ENCODE data around the gene MRPL2.

Gene MRPL2

GRCh38 chr6:43006251-43006650, 53.0 kb downstream of the MRPL2 start:
- no peak overlapping the region for H3K4me3 ChIP-seq (replicated peaks in 1 of 2; ENCODE audit: low read depth in 2 of 2, low read length in 2 of 2)
- no peak for DNase-seq (ENCODE audit: low read depth in 2 of 2)
- TF ChIP-seq CTCF (IDR thresholded peaks at IDR 0.05; ENCODE audit: low read depth, low read length), result no peak

DNA sequence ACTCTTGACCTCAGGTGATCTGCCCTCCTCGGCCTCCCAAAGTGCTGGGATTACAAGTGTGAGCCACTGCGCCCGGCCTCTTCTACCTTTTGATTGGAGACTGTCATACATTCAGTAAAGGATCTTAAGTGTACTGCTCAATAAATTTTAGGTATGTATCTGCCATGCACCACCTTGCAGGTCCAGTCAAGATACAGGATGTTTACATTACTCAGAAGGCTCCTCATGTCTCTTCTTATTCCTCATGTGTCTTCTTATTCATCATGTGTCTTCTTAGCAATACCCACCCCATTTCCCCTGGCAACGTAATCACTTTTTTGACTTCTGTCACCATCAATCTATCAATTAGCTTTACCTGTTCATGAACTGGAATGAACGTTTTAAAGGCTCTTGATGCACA, 53.4 kb downstream of the MRPL2 start:
- no peak for DNase-seq (ENCODE audit: low read depth in 2 of 2)
- H3K4me3 ChIP-seq (replicated peaks in 1 of 2; ENCODE audit: low read depth in 2 of 2, low read length in 2 of 2), result no peak overlapping the region
- TF ChIP-seq CTCF (IDR thresholded peaks at IDR 0.05; ENCODE audit: low read depth, low read length), result no peak
